Panc1 (cell line): ENCODE results near the gene ZMAT3. TPM values are rescaled to one million over a fixed set of nuclear protein-coding genes. Genes with fewer than 3 reads are reported as not detected.

Experiments used
- ATAC-seq: fragments of 200-7000 bp; cut with Tn5 transposase; 2 replicates; pipeline ENCODE4 v1.9.1; 2020; ENCODE audit warnings: mild to moderate bottlenecking, moderate library complexity
- BruUV-seq: library from RNA; stranded (reverse); fragments of 400-500 nt; replicated peaks from 2 replicates; lab custom pipeline; 2021; lab: Mats Ljungman, UMichigan
- CTCF ChIA-PET: fragments of 300-600 bp; sonication (Branson Sonifier 250); formaldehyde crosslinking; loops from one replicate; lab custom pipeline; 2022; ENCODE audit warnings: antibody characterized with exemption; lab: Charles Lee
- POLR2A ChIA-PET: fragments of 300-600 bp; sonication (Branson Sonifier 250); formaldehyde crosslinking; loops from one replicate; lab custom pipeline; 2022; ENCODE audit warnings: antibody characterized with exemption; lab: Charles Lee
- DNase-seq: peaks from one replicate; pipeline ENCODE4 v3.0.0-alpha.2; 2010; ENCODE audit warnings: low read depth, low spot score
- H3K27ac ChIP-seq: 2 replicates; pipeline ENCODE4 v1.5.1; 2011; ENCODE audit warnings: mild to moderate bottlenecking, low read length, inconsistent platforms
- H3K27me3 ChIP-seq: fragments of 200-500 bp; sonication (Bioruptor generic); 2 replicates; pipeline ENCODE4 v1.6.0; 2014; ENCODE audit warnings: low read length, inconsistent platforms; ENCODE audit not compliant: control insufficient read depth, insufficient read depth
- H3K36me3 ChIP-seq: fragments of 200-500 bp; sonication (Bioruptor generic); 2 replicates; pipeline ENCODE4 v1.5.1; 2014; ENCODE audit warnings: inconsistent platforms, mild to moderate bottlenecking, low read length, moderate library complexity; ENCODE audit not compliant: control insufficient read depth, insufficient read depth
- H3K4me1 ChIP-seq: 2 replicates; pipeline ENCODE4 v1.5.1; 2011; ENCODE audit warnings: inconsistent platforms, mild to moderate bottlenecking, low read length, moderate library complexity; ENCODE audit not compliant: control insufficient read depth, insufficient read depth
- H3K4me3 ChIP-seq, 2 experiments: 2 replicates each; pipeline ENCODE4 v1.5.1; 2011 to 2012; ENCODE audit warnings: low read depth in 2 of 2, low read length in 2 of 2, mild to moderate bottlenecking in 2 of 2, inconsistent platforms in 1 of 2, moderate library complexity in 1 of 2
- H3K9me3 ChIP-seq: fragments of 200-500 bp; sonication (Bioruptor generic); 2 replicates; pipeline ENCODE4 v1.5.1; 2014; ENCODE audit warnings: low read depth, mild to moderate bottlenecking, inconsistent platforms, low read length, moderate library complexity; ENCODE audit not compliant: control insufficient read depth, insufficient read depth
- POLR2AphosphoS5 ChIP-seq: IDR thresholded peaks from 2 replicates; pipeline ENCODE4 v1.6.1; 2012; ENCODE audit warnings: mild to moderate bottlenecking, low read depth, low read length, moderate library complexity
- SIN3A ChIP-seq: IDR thresholded peaks from 2 replicates; pipeline ENCODE4 v1.6.1; 2012; ENCODE audit warnings: low read depth, mild to moderate bottlenecking, low read length, moderate library complexity, borderline replicate concordance; ENCODE audit not compliant: insufficient read depth
- TCF7L2 ChIP-seq: IDR thresholded peaks from 2 replicates; pipeline ENCODE4 v1.6.1; 2011; ENCODE audit warnings: mild to moderate bottlenecking, low read depth, low read length, inconsistent platforms
- in situ Hi-C: cut with HindIII; loops from 2 replicates; pipeline ENCODE4 v1.10.0; 2016; ENCODE audit warnings: low sequenced_read_pairs, low pct_unique_long_range_greater_than_20kb
- intact Hi-C: fragments of 100-400 bp; cut with micrococcal nuclease; formaldehyde crosslinking; loops from one replicate; pipeline ENCODE4 v1.10.0; 2022; ENCODE audit not compliant: unreplicated experiment
- total RNA-seq: library from RNA; stranded (reverse); gene quantifications from one replicate; pipeline ENCODE4 v1.2.1, GENCODE V29; 2021; ENCODE audit not compliant: unreplicated experiment
- TF ChIP-seq, protein P1 (sequence below): fragments of 450-650 bp; IDR thresholded peaks from 2 replicates; pipeline ENCODE4 v1.5.1; 2017; ENCODE audit warnings: mild to moderate bottlenecking
- TF ChIP-seq, protein P2 (sequence below), 2 experiments: IDR thresholded peaks; 2 replicates each; pipeline ENCODE4 v1.6.1; 2011 to 2012; ENCODE audit warnings: low read depth in 2 of 2, control low read depth in 1 of 2, low read length in 1 of 2, mild to moderate bottlenecking in 1 of 2, moderate library complexity in 1 of 2; ENCODE audit not compliant: insufficient read depth in 1 of 2

The ZMAT3 gene
- total RNA-seq, 1 experiment from 2014 or later, result 14.6 TPM

DNA sequence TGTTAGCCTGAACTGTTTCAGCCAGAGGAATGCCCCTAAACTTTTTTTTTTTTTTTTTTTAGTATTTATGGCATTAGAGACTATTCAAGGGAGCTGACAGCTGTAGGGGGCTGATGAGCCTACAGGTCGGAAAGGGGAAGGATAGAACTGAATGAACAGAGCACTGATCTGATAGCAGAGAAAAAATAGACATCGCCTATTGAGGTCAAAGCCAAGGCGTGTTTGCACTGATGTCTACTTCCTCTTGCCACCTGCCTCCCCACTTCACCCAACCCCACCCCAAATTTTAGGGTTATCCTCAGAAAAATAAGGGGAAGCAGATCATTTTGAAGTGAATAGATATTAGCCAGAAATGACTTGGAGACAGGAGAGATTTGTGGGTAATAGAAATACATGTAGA, 3.0 kb upstream of the ZMAT3 start:
- no peak for ATAC-seq
- ChIA-PET POLR2A (no interaction called here), CTCF (interaction anchor here (0.6 kb wide), 1 partner anchor 1219 kb away, joined by 4 read pairs; no protein-coding TSS in a partner anchor)

DNA sequence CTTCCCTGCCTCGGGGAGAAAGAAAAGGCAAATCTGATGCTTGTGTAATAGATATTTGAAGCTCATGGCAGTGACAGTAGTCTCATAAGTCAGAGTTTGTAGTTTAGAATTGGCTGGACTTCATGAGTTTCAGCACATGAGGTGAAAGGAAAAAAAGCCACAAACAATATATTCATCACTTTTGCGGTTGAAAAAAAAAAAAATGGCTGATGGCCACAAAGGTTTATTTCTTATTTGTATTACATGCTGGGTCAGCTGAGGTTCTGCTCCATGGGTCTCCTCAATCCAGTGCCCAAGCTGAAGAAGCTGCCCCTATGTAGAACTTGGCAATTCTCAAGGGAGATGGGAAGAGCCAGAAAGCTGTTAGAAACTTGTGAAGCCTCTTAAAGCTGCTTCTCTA, 2.2 kb upstream of the ZMAT3 start:
- CTCF ChIA-PET, result no interaction called here
- intact Hi-C loops, result no loop called here

More for the DNA sequence above, 3.0 kb upstream of the ZMAT3 start:
- DNase-seq, result no peak
- in situ Hi-C loops, result no loop called here
- intact Hi-C loops, result no loop called here
- H3K27ac ChIP-seq, result no peak overlapping the region
- peaks cover 12% of the 10 kb centered on the region; the same call in 1 of the 2 replicates for H3K4me1 ChIP-seq
- H3K4me3 ChIP-seq, result no peak overlapping the region
- no peaks in the 10 kb centered on the region for H3K27me3 ChIP-seq
- H3K9me3 ChIP-seq, result no peaks in the 10 kb centered on the region
- no peak for TF ChIP-seq SIN3A
- H3K36me3 ChIP-seq, result no peaks in the 10 kb centered on the region
- no TSS peak for BruUV-seq

DNA sequence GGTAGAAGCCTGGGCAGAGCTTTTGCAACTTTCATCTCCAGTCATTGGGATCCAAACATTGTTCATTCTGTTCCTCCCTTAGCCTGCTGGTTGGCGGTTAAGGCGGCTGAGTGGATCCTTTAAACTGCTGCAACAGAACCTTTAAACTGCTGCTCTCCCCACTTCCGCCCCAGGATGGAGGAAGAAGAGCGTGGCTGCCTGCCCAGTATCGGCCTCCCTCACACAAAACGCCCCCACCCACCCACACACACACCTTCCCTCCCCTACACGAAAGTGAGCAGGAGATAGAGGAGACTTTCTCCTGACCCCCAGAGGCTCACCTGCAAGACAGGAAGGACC, 460 bp upstream of the ZMAT3 start:
- ChIA-PET CTCF (interaction anchor here (0.6 kb wide), 1 partner anchor 488 kb away, joined by 3 read pairs; no protein-coding TSS in a partner anchor), POLR2A (no interaction called here)
- intact Hi-C loops, result no loop called here
- H3K4me3 ChIP-seq, result peak overlapping the region; percentile 90 to 92
- no peaks in the 10 kb centered on the region for H3K36me3 ChIP-seq
- BruUV-seq, result no TSS peak
- no peaks in the 10 kb centered on the region for H3K27me3 ChIP-seq
- TF ChIP-seq SIN3A, result no peak
- TF ChIP-seq, protein P1, sequence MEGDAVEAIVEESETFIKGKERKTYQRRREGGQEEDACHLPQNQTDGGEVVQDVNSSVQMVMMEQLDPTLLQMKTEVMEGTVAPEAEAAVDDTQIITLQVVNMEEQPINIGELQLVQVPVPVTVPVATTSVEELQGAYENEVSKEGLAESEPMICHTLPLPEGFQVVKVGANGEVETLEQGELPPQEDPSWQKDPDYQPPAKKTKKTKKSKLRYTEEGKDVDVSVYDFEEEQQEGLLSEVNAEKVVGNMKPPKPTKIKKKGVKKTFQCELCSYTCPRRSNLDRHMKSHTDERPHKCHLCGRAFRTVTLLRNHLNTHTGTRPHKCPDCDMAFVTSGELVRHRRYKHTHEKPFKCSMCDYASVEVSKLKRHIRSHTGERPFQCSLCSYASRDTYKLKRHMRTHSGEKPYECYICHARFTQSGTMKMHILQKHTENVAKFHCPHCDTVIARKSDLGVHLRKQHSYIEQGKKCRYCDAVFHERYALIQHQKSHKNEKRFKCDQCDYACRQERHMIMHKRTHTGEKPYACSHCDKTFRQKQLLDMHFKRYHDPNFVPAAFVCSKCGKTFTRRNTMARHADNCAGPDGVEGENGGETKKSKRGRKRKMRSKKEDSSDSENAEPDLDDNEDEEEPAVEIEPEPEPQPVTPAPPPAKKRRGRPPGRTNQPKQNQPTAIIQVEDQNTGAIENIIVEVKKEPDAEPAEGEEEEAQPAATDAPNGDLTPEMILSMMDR, result no peak
- TF ChIP-seq POLR2AphosphoS5, result no peak
- no peak for TF ChIP-seq TCF7L2
- TF ChIP-seq, protein P2, sequence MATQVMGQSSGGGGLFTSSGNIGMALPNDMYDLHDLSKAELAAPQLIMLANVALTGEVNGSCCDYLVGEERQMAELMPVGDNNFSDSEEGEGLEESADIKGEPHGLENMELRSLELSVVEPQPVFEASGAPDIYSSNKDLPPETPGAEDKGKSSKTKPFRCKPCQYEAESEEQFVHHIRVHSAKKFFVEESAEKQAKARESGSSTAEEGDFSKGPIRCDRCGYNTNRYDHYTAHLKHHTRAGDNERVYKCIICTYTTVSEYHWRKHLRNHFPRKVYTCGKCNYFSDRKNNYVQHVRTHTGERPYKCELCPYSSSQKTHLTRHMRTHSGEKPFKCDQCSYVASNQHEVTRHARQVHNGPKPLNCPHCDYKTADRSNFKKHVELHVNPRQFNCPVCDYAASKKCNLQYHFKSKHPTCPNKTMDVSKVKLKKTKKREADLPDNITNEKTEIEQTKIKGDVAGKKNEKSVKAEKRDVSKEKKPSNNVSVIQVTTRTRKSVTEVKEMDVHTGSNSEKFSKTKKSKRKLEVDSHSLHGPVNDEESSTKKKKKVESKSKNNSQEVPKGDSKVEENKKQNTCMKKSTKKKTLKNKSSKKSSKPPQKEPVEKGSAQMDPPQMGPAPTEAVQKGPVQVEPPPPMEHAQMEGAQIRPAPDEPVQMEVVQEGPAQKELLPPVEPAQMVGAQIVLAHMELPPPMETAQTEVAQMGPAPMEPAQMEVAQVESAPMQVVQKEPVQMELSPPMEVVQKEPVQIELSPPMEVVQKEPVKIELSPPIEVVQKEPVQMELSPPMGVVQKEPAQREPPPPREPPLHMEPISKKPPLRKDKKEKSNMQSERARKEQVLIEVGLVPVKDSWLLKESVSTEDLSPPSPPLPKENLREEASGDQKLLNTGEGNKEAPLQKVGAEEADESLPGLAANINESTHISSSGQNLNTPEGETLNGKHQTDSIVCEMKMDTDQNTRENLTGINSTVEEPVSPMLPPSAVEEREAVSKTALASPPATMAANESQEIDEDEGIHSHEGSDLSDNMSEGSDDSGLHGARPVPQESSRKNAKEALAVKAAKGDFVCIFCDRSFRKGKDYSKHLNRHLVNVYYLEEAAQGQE (IDR thresholded peaks at IDR 0.05; ENCODE audit: insufficient read depth in 1 of 2, low read depth in 2 of 2, low read length in 1 of 2), result no peak
- in situ Hi-C loops, result no loop called here
- H3K27ac ChIP-seq, result peak overlapping the region; percentile 84
- no peak for DNase-seq
- H3K4me1 ChIP-seq, result peaks cover 12% of the 10 kb centered on the region; the same call in 1 of the 2 replicates
- H3K9me3 ChIP-seq, result no peaks in the 10 kb centered on the region
- peak; percentile 59 for ATAC-seq

More for the DNA sequence above, 2.2 kb upstream of the ZMAT3 start:
- in situ Hi-C loops, result no loop called here
- no peaks in the 10 kb centered on the region for H3K9me3 ChIP-seq
- ATAC-seq (no peak), DNase-seq (no peak)
- POLR2A ChIA-PET, result interaction anchor here (0.7 kb wide), 1 partner anchor 25 kb away, joined by 4 read pairs; no protein-coding TSS in a partner anchor
- no peak overlapping the region for H3K4me3 ChIP-seq
- no peaks in the 10 kb centered on the region for H3K36me3 ChIP-seq
- no peak overlapping the region for H3K27ac ChIP-seq
- TF ChIP-seq SIN3A, result no peak
- no TSS peak for BruUV-seq
- peaks cover 12% of the 10 kb centered on the region; the same call in 1 of the 2 replicates for H3K4me1 ChIP-seq
- H3K27me3 ChIP-seq, result no peaks in the 10 kb centered on the region
